ENCODE results near the gene AGBL5. TPM values are rescaled to one million over a fixed set of nuclear protein-coding genes. Genes with fewer than 3 reads are reported as not detected.

The AGBL5 gene
- total RNA-seq, 1 experiment from 2014 or later: 40.0 TPM

DNA sequence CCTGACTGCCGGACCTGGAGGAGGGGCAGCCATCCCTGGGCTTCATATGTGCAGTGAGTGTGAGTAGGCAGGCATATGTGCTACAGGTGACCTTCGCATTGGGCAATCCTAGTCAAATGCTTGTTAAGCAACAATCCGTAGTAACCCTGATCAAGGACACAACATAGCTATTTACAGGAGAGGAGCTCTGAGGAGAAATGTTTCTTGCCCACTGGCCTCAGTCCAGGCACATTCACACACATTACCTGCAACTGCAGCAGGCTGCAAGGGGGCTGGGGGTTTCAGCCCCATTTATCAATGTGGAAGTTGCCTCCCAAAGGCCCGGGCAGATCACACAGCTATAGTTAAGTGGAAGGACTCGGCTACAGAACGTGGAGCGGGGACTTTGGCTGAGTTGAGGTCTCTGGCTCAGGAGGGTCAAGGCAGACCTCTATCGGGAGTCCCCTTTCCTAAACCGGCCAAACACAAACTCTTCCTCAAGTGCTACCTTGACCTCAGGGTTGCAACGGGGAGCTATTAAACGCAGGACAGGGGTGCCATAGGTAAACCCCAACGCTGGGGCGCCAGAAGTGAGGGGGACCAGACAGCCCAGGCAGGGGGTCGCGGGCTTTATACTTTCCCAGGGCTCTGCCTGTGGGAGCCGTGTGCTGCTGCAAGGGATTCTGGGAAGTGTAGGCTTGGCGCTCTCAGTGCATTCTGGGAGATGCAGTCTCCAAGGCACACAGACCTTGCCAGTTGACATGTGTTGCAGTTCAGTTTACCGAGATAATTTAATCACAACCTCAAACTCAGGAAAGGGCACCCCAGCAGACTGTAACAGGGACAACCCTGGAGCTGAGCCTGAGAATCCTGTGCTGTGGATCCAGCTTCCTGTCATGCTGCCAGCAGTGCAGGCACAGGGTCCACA is 44.5 kb downstream of the AGBL5 start:
- ATAC-seq (peak; percentile 88), DNase-seq (ENCODE audit: low read depth, low spot score) (no peak)
- Histone ChIP-seq H3K4me2 (ENCODE audit: low read length) (peak overlapping the region; percentile 62), H3K36me3 (ENCODE audit: control insufficient read depth in 1 of 2, insufficient read depth in 2 of 2, low read length in 2 of 2) (no peaks in the 10 kb centered on the region), H3K27ac (ENCODE audit: low read depth, low read length) (no peak overlapping the region), H4K20me1 (ENCODE audit: insufficient read depth) (no peaks in the 10 kb centered on the region), H3K4me1 (ENCODE audit: control insufficient read depth in 1 of 2, insufficient read depth in 2 of 2, low read length in 2 of 2) (peaks cover 0 to 9% of the 10 kb centered on the region in 2 experiments; a peak in 1 of 4 replicates), H3K27me3 (ENCODE audit: insufficient read depth, low read length) (no peaks in the 10 kb centered on the region), H3K79me2 (ENCODE audit: insufficient read depth, low read length) (no peaks in the 10 kb centered on the region), H3K9ac (ENCODE audit: low read length) (peak overlapping the region; percentile 20; the same call in 1 of the 2 replicates), H3K9me3 (ENCODE audit: control insufficient read depth in 1 of 2, insufficient read depth in 1 of 2, low read depth in 1 of 2, low read length in 2 of 2) (no peaks in the 10 kb centered on the region), H3K9me2 (ENCODE audit: insufficient read depth) (no peaks in the 10 kb centered on the region), H3K4me3 (replicated peaks in 1 of 2; ENCODE audit: low read depth in 1 of 2, low read length in 2 of 2) (no peak overlapping the region), H2AFZ (ENCODE audit: low read depth, low read length, poor library complexity, severe bottlenecking) (peak overlapping the region; percentile 67)
- ChIA-PET POLR2A (no interaction called here), RAD21 (ENCODE audit: low non-redundant PET in 1 of 2, low total read pairs in 2 of 2, uncharacterized antibody in 2 of 2, unreplicated experiment in 2 of 2) (no interaction called here), CTCF (interaction anchor here (1.0 to 1.6 kb wide), 4 partner anchors 96 to 207 kb away, joined by 3 to 5 read pairs (median 4); no protein-coding TSS in a partner anchor)
- TF ChIP-seq JUND (IDR thresholded peaks at IDR 0.05) (no peak), ZNF274 (IDR thresholded peaks at IDR 0.05; ENCODE audit: low read depth, low read length) (no peak), REST (IDR thresholded peaks at IDR 0.05; ENCODE audit: low read depth) (no peak), ATF3 (IDR thresholded peaks at IDR 0.05) (no peak), POLR2AphosphoS5 (IDR thresholded peaks at IDR 0.05; ENCODE audit: low read depth, low read length) (0 out of 2 replicates have a peak, but pooled peaks have one; percentile 22), POLR2A (IDR thresholded peaks at IDR 0.05; ENCODE audit: borderline replicate concordance, extremely low read depth, insufficient read depth, insufficient read length) (peak; percentile 25), YY1 (IDR thresholded peaks at IDR 0.05; ENCODE audit: extremely low read depth, insufficient replicate concordance, low read depth, low read length) (no peak), TCF7L2 (IDR thresholded peaks at IDR 0.05; ENCODE audit: borderline replicate concordance, extremely low read depth, insufficient read depth, insufficient read length) (no peak), FOSL1 (IDR thresholded peaks at IDR 0.05; ENCODE audit: low read depth) (no peak)
- BruUV-seq (replicated peaks): no TSS peak
- intact Hi-C loops (cut with micrococcal nuclease): loop anchor here (5.0 kb wide), 1 partner anchor 121 kb away; the partner anchor contains the start of gene CAD

Measured in HCT116 (cell line).